ENCODE results near the gene BUD13.

- TF ChIP-seq ESRRA (IDR thresholded peaks at IDR 0.05; ENCODE audit: borderline replicate concordance, low read length) = no peak
- no peak for TF ChIP-seq JUNB (IDR thresholded peaks at IDR 0.05)
- TF ChIP-seq CTCF (IDR thresholded peaks at IDR 0.05) = no peak
- TF ChIP-seq NR3C1 (IDR thresholded peaks at IDR 0.05) = no peak
- TF ChIP-seq POLR2A (IDR thresholded peaks at IDR 0.05; ENCODE audit: low read length) = no peak
- TF ChIP-seq, protein P1, sequence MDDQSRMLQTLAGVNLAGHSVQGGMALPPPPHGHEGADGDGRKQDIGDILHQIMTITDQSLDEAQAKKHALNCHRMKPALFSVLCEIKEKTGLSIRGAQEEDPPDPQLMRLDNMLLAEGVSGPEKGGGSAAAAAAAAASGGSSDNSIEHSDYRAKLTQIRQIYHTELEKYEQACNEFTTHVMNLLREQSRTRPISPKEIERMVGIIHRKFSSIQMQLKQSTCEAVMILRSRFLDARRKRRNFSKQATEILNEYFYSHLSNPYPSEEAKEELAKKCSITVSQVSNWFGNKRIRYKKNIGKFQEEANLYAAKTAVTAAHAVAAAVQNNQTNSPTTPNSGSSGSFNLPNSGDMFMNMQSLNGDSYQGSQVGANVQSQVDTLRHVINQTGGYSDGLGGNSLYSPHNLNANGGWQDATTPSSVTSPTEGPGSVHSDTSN (IDR thresholded peaks at IDR 0.05) = no peak
Measured at GRCh38 chr11:116701297-116701801, 71.4 kb downstream of the BUD13 start.
